Measurements from ENCODE around the gene PEX14. TPM values are rescaled to one million over a fixed set of nuclear protein-coding genes. Genes with fewer than 3 reads are reported as not detected.

Gene PEX14
- total RNA-seq, 4 donors from 2014 or later, result 8.1 to 17.8 (median 15.8) TPM

DNA sequence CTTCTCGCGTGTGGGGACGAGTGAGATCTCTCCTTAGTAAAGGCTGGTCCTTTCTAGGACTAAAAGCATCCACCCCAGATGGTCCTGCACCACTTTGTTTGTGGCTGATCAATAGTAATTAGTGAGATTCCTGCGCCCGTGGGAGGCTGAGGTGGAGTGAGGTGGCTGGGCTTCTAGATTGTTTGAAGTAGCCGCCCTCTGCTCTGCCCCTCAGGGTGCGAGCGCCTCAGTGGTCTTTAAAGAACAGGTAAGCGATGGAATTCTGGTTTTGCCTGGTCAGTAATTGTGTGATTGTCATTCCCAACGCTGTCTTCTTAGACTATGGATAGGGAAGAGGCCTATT, 20.7 kb downstream of the PEX14 start:
- no peaks in the 10 kb centered on the region for H3K27me3 ChIP-seq
- peak overlapping the region; percentile 56 to 78 (median 66) for H3K27ac ChIP-seq
- no peak for DNase-seq
- no peak for ATAC-seq
- in situ Hi-C loops (cut with MboI; ENCODE audit: low sequenced_read_pairs in 4 of 4), result loop anchor here in 1 of 4 donors (10.0 kb wide), 1 partner anchor 379 kb away; no protein-coding TSS in a partner anchor
- H3K9me3 ChIP-seq, result no peaks in the 10 kb centered on the region
- peak overlapping the region in 1 of 4 donors; percentile 2 for H3K4me3 ChIP-seq
- no peak for TF ChIP-seq POLR2A (IDR thresholded peaks at IDR 0.05)
- TF ChIP-seq, protein P1, sequence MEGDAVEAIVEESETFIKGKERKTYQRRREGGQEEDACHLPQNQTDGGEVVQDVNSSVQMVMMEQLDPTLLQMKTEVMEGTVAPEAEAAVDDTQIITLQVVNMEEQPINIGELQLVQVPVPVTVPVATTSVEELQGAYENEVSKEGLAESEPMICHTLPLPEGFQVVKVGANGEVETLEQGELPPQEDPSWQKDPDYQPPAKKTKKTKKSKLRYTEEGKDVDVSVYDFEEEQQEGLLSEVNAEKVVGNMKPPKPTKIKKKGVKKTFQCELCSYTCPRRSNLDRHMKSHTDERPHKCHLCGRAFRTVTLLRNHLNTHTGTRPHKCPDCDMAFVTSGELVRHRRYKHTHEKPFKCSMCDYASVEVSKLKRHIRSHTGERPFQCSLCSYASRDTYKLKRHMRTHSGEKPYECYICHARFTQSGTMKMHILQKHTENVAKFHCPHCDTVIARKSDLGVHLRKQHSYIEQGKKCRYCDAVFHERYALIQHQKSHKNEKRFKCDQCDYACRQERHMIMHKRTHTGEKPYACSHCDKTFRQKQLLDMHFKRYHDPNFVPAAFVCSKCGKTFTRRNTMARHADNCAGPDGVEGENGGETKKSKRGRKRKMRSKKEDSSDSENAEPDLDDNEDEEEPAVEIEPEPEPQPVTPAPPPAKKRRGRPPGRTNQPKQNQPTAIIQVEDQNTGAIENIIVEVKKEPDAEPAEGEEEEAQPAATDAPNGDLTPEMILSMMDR (IDR thresholded peaks at IDR 0.05 in 4 of 5, conservative IDR thresholded peaks at IDR 0.05 in 1 of 5), result no peak
- peaks cover 17 to 20% of the 10 kb centered on the region in 2 donors for H3K4me1 ChIP-seq
- intact Hi-C loops (cut with DNase I; ENCODE audit: low total_unique reads), result loop anchor here (1.0 to 10.0 kb wide), 2 partner anchors 33 to 121 kb away; no protein-coding TSS in a partner anchor
- H3K36me3 ChIP-seq, result no peaks in the 10 kb centered on the region

DNA sequence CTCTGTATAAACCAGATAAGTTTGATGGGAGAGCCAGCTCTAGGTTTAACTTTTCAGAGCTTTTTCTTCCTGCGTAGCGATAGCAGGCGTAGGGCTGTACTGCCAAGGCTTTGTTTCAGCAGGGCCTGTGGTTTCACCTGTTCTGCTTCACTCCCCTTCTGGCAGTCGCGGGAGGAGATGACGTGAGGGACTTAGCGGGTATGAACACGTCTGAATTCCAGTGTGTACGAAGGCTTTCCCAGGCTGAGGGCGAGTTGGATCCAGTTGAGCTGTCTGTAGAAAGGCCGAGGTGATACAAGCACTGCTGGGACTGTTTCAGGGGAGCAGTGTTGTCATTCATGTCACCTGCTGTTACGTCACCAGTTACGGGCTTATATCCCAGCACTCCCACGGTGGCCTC, 21.2 kb downstream of the PEX14 start:
- TF ChIP-seq, protein P1 (IDR thresholded peaks at IDR 0.05 in 4 of 5, conservative IDR thresholded peaks at IDR 0.05 in 1 of 5), result no peak
- no peak for TF ChIP-seq POLR2A (IDR thresholded peaks at IDR 0.05)
- DNase-seq (no peak), ATAC-seq (no peak)
- H3K9me3 ChIP-seq, result no peaks in the 10 kb centered on the region
- H3K36me3 ChIP-seq, result no peaks in the 10 kb centered on the region
- peak overlapping the region; percentile 56 to 78 (median 66) for H3K27ac ChIP-seq
- intact Hi-C loops (cut with DNase I; ENCODE audit: low total_unique reads) (loop anchor here (1.0 to 10.0 kb wide), 2 partner anchors 32 to 121 kb away; no protein-coding TSS in a partner anchor), in situ Hi-C loops (cut with MboI; ENCODE audit: low sequenced_read_pairs in 4 of 4) (loop anchor here in 1 of 4 donors (10.0 kb wide), 1 partner anchor 379 kb away; no protein-coding TSS in a partner anchor)
- H3K4me1 ChIP-seq, result peaks cover 17 to 20% of the 10 kb centered on the region in 2 donors
- no peak overlapping the region for H3K4me3 ChIP-seq
- no peaks in the 10 kb centered on the region for H3K27me3 ChIP-seq

DNA sequence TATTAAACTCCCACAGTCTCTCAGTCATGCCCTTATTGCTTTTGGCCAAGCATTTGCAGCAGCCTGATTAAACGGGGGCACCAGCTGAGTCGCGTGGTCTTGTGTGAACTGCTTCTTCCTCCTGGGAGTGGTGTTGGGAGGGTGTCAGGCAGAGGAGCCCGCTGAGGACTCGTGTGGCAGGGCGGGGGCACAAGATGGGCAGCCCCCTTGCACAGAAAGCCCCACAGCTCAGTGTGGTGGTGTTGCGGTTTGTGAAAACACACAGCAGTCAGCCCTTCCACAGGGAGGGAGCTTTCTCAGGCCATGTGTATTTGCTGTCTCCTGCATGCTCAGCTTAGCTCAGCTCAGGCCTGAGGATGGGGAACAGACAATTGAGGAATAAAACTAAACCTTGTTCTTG, 22.4 kb downstream of the PEX14 start:
- Histone ChIP-seq H3K9me3 (no peaks in the 10 kb centered on the region), H3K4me1 (peaks cover 17 to 20% of the 10 kb centered on the region in 2 donors), H3K27ac (no peak overlapping the region), H3K27me3 (no peaks in the 10 kb centered on the region), H3K36me3 (no peaks in the 10 kb centered on the region), H3K4me3 (no peak overlapping the region)
- no peak for ATAC-seq
- no peak for TF ChIP-seq POLR2A (IDR thresholded peaks at IDR 0.05)
- TF ChIP-seq, protein P1 (IDR thresholded peaks at IDR 0.05 in 4 of 5, conservative IDR thresholded peaks at IDR 0.05 in 1 of 5), result no peak
- in situ Hi-C loops (cut with MboI; ENCODE audit: low sequenced_read_pairs in 4 of 4) (loop anchor here in 1 of 4 donors (10.0 kb wide), 1 partner anchor 378 kb away; no protein-coding TSS in a partner anchor), intact Hi-C loops (cut with DNase I; ENCODE audit: low total_unique reads) (loop anchor here (10.0 kb wide), 1 partner anchor 122 kb away; no protein-coding TSS in a partner anchor)
- no peak for DNase-seq

DNA sequence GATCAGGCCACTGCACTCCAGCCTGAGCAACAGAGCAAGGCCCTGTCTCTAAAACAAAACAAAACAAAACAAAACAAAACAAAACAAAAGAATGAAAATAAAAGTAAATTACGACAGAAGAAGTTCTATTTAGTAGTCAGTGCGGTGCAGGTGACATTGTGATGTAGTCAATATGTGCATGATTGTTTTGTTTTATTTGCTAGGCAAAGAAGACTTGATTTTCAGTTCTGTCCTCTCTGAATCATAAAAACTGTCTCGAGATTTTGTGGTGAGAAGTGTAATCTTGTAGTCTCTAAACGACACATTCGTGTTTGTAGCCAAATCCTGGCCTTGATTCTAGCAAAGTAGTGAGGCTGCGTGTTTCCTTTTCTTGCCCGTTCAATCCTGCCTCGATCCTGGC, 23.5 kb downstream of the PEX14 start:
- in situ Hi-C loops (cut with MboI; ENCODE audit: low sequenced_read_pairs in 4 of 4), result loop anchor here in 1 of 4 donors (10.0 kb wide), 1 partner anchor 377 kb away; no protein-coding TSS in a partner anchor
- Histone ChIP-seq H3K9me3 (no peaks in the 10 kb centered on the region), H3K36me3 (no peaks in the 10 kb centered on the region), H3K4me1 (peaks cover 17 to 20% of the 10 kb centered on the region in 2 donors), H3K27ac (no peak overlapping the region), H3K27me3 (no peaks in the 10 kb centered on the region), H3K4me3 (no peak overlapping the region)
- intact Hi-C loops (cut with DNase I; ENCODE audit: low total_unique reads), result loop anchor here (10.0 kb wide), 1 partner anchor 123 kb away; no protein-coding TSS in a partner anchor
- DNase-seq (no peak), ATAC-seq (no peak)
- no peak for TF ChIP-seq POLR2A (IDR thresholded peaks at IDR 0.05)
- TF ChIP-seq, protein P1 (IDR thresholded peaks at IDR 0.05 in 4 of 5, conservative IDR thresholded peaks at IDR 0.05 in 1 of 5), result no peak
